ENCODE data around the gene HS6ST2. TPM values are rescaled to one million over a fixed set of nuclear protein-coding genes. Genes with fewer than 3 reads are reported as not detected.

HS6ST2 gene
- polyA plus RNA-seq, 1 donor (not counting 4 experiments of a cell fraction or from before 2014, with no cell fraction given), result 0.43 TPM

GRCh38 chrX:132810488-132810887, 147.9 kb downstream of the HS6ST2 start:
- Histone ChIP-seq H3K4me3 (ENCODE audit: control insufficient read depth in 2 of 3, extremely low read depth in 1 of 3, insufficient read depth in 2 of 3, low read depth in 1 of 3, low read length in 3 of 3) (no peak overlapping the region), H3K4me2 (ENCODE audit: control insufficient read depth, extremely low read depth, insufficient read depth, low read depth, low read length) (no peak overlapping the region), H3K27me3 (ENCODE audit: control insufficient read depth, extremely low read depth, insufficient read depth, low read length) (no peaks in the 10 kb centered on the region), H3K4me1 (ENCODE audit: control insufficient read depth, extremely low read depth, insufficient read depth, low read length) (no peaks in the 10 kb centered on the region), H3K27ac (ENCODE audit: control insufficient read depth, insufficient read depth, low read length) (no peak overlapping the region), H3K9me3 (ENCODE audit: control insufficient read depth, low read depth, low read length) (no peaks in the 10 kb centered on the region), H4K20me1 (ENCODE audit: control insufficient read depth, extremely low read depth, insufficient read depth, low read length) (no peaks in the 10 kb centered on the region), H3K9me1 (ENCODE audit: control insufficient read depth, extremely low read depth, insufficient read depth, low read length) (no peaks in the 10 kb centered on the region), H2AFZ (ENCODE audit: control insufficient read depth, low read length) (no peak overlapping the region), H3K79me2 (ENCODE audit: control insufficient read depth, insufficient read depth, low read length) (no peaks in the 10 kb centered on the region), H3K36me3 (ENCODE audit: control insufficient read depth in 2 of 2, extremely low read depth in 1 of 2, insufficient read depth in 2 of 2, low read length in 2 of 2) (no peaks in the 10 kb centered on the region), H3K9ac (ENCODE audit: control insufficient read depth, extremely low read depth, insufficient read depth, low read length) (no peak overlapping the region)
- TF ChIP-seq EZH2 (IDR thresholded peaks at IDR 0.05; ENCODE audit: low read length), result no peak
- TF ChIP-seq CTCF (optimal IDR thresholded peaks at IDR 0.05 in 1 of 3, IDR thresholded peaks at IDR 0.05 in 1 of 3, conservative IDR thresholded peaks at IDR 0.05 in 1 of 3; ENCODE audit: extremely low read depth in 1 of 3, insufficient read depth in 2 of 3, low read length in 3 of 3), result no peak
- FAIRE-seq, result no peak
- dilution Hi-C loops (cut with MboI; ENCODE audit: extremely low pct_ligation_motif_present, low sequenced_read_pairs), result no loop called here
- DNase-seq (ENCODE audit: low read depth, low spot score), result no peak

- Histone ChIP-seq H3K4me1 (ENCODE audit: control insufficient read depth, extremely low read depth, insufficient read depth, low read length) (no peaks in the 10 kb centered on the region), H3K79me2 (ENCODE audit: control insufficient read depth, insufficient read depth, low read length) (no peaks in the 10 kb centered on the region), H3K4me2 (ENCODE audit: control insufficient read depth, extremely low read depth, insufficient read depth, low read depth, low read length) (no peak overlapping the region), H3K9me3 (ENCODE audit: control insufficient read depth, low read depth, low read length) (no peaks in the 10 kb centered on the region), H3K9ac (ENCODE audit: control insufficient read depth, extremely low read depth, insufficient read depth, low read length) (no peak overlapping the region), H3K27ac (ENCODE audit: control insufficient read depth, insufficient read depth, low read length) (no peak overlapping the region), H3K4me3 (ENCODE audit: control insufficient read depth in 2 of 3, extremely low read depth in 1 of 3, insufficient read depth in 2 of 3, low read depth in 1 of 3, low read length in 3 of 3) (no peak overlapping the region), H3K36me3 (ENCODE audit: control insufficient read depth in 2 of 2, extremely low read depth in 1 of 2, insufficient read depth in 2 of 2, low read length in 2 of 2) (no peaks in the 10 kb centered on the region), H4K20me1 (ENCODE audit: control insufficient read depth, extremely low read depth, insufficient read depth, low read length) (no peaks in the 10 kb centered on the region), H2AFZ (ENCODE audit: control insufficient read depth, low read length) (no peak overlapping the region), H3K27me3 (ENCODE audit: control insufficient read depth, extremely low read depth, insufficient read depth, low read length) (no peaks in the 10 kb centered on the region), H3K9me1 (ENCODE audit: control insufficient read depth, extremely low read depth, insufficient read depth, low read length) (no peaks in the 10 kb centered on the region)
- no peak for DNase-seq (ENCODE audit: low read depth, low spot score)
- no peak for FAIRE-seq
- TF ChIP-seq CTCF (optimal IDR thresholded peaks at IDR 0.05 in 1 of 3, IDR thresholded peaks at IDR 0.05 in 1 of 3, conservative IDR thresholded peaks at IDR 0.05 in 1 of 3; ENCODE audit: extremely low read depth in 1 of 3, insufficient read depth in 2 of 3, low read length in 3 of 3) (no peak), EZH2 (IDR thresholded peaks at IDR 0.05; ENCODE audit: low read length) (no peak)
- dilution Hi-C loops (cut with MboI; ENCODE audit: extremely low pct_ligation_motif_present, low sequenced_read_pairs), result no loop called here
Measured at GRCh38 chrX:132809581-132809980, 148.8 kb downstream of the HS6ST2 start.
